Fibroblast of mammary gland (primary cell): Measurements from ENCODE around the gene UCN.
A peak's percentile ranks its signal among the peaks of the same experiment; 100 is the strongest.
"Not testable (repeated sequence)": the region's sequence is repeated elsewhere in the genome, so short reads cannot be mapped to it uniquely, and the experiment has no call there.

ENCODE experiments used
- DNase-seq: peaks from one replicate; pipeline ENCODE4 v3.0.0-alpha.2; 2010; ENCODE audit warnings: low read depth
- H3K4me3 ChIP-seq: 2 replicates; pipeline ENCODE4 v1.5.1; 2011; ENCODE audit warnings: low read depth, mild to moderate bottlenecking, low read length, moderate library complexity; ENCODE audit not compliant: control insufficient read depth
- TF ChIP-seq, protein P1 (sequence below): conservative IDR thresholded peaks from 2 replicates; pipeline ENCODE4 v1.5.1; 2011; ENCODE audit warnings: low read depth, low read length, inconsistent platforms; ENCODE audit not compliant: control insufficient read depth, insufficient read depth

The UCN gene

DNA sequence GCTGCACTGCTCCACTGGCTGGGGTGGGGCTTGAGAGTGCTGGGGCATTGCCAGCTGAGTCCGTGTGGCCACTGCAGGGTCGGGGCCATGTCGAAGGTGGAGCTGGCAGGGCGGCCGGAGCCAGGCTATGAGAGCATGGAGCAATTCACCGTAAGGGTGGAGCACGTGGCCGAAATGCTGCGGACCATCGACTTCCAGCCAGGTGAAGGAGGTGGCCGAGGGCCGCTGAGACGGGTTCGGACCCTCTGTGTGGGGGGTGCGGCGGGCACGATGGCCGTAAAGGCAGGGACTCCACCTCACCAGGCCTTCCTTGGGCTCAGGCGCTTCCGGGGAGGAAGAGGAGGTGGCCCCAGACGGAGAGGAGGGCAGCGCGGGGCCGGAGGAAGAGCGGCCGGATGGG is 2.1 kb downstream of the UCN start:
- DNase-seq = no peak
- TF ChIP-seq, protein P1, sequence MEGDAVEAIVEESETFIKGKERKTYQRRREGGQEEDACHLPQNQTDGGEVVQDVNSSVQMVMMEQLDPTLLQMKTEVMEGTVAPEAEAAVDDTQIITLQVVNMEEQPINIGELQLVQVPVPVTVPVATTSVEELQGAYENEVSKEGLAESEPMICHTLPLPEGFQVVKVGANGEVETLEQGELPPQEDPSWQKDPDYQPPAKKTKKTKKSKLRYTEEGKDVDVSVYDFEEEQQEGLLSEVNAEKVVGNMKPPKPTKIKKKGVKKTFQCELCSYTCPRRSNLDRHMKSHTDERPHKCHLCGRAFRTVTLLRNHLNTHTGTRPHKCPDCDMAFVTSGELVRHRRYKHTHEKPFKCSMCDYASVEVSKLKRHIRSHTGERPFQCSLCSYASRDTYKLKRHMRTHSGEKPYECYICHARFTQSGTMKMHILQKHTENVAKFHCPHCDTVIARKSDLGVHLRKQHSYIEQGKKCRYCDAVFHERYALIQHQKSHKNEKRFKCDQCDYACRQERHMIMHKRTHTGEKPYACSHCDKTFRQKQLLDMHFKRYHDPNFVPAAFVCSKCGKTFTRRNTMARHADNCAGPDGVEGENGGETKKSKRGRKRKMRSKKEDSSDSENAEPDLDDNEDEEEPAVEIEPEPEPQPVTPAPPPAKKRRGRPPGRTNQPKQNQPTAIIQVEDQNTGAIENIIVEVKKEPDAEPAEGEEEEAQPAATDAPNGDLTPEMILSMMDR = no peak
- H3K4me3 ChIP-seq = no peak overlapping the region

- TF ChIP-seq, protein P1 = no peak
- no peak for DNase-seq
- H3K4me3 ChIP-seq = no peak overlapping the region
These were observed 2.7 kb downstream of the UCN start for GRCh38 chr2:27305516-27305915.

GRCh38 chr2:27304488-27305240 is 3.6 kb downstream of the UCN start:
- no peak overlapping the region for H3K4me3 ChIP-seq
- no peak for DNase-seq
- TF ChIP-seq, protein P1 = no peak

GRCh38 chr2:27303093-27304025 is 4.9 kb downstream of the UCN start:
- TF ChIP-seq, protein P1 = peak; percentile 94
- DNase-seq = peak; percentile 83
- H3K4me3 ChIP-seq = peak overlapping the region; percentile 41

DNA sequence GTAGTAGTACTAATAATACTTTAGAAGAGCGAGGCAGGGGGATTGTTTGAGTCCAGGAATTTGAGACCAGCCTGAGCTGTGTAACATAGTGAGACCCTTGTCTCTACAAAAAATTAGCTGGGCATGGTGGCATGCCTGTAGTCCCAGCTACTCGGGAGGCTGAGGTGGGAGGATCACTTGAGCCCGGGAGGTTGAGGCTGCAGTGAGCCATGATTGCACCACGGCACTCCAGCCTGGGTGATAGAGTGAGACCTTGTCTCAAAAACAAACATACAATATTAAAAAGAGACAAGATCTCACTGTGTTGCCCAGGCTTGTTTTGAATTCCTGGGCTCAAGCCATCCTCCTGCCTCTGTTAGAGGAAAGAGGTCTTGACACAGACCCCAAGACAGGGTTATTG is 7.6 kb downstream of the UCN start:
- not testable (repeated sequence) for H3K4me3 ChIP-seq, DNase-seq

GRCh38 chr2:27298391-27299080 is 9.7 kb downstream of the UCN start:
- H3K4me3 ChIP-seq = no peak overlapping the region
- TF ChIP-seq, protein P1 = no peak
- peak; percentile 15 for DNase-seq

DNA sequence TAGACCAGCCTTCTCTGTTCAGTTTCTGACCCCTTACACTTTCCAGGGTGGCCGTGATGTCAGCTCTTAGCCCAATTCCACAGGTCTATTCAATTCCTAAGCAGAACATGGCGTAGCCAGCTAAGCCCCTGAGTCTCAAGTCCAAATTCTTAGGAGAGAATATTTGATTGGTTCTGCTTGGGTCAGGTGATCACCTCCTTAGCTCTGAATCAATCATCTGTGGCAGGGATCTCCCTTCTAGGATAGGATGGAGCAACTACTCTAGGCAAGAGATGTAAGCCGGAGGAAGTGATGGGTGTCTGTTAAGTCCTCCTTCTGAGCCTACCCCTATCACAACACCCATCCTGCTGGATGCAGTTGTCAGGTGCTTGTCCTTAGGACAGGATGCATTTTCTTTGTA is 11.1 kb downstream of the UCN start:
- TF ChIP-seq, protein P1 = no peak
- no peak for DNase-seq
- no peak overlapping the region for H3K4me3 ChIP-seq
